Measurements from ENCODE around the gene PLCB1.
"Not testable (repeated sequence)": the region's sequence is repeated elsewhere in the genome, so short reads cannot be mapped to it uniquely, and the experiment has no call there.

Gene PLCB1

GRCh38 chr20:8443464-8444072 is 311.5 kb downstream of the PLCB1 start:
- no peak for DNase-seq (ENCODE audit: low read depth in 2 of 2)

- DNase-seq (ENCODE audit: low read depth in 2 of 2), result no peak
Observed at GRCh38 chr20:8447262-8448120, 315.4 kb downstream of the PLCB1 start.

- DNase-seq (ENCODE audit: low read depth in 2 of 2), result no peak
Observed at GRCh38 chr20:8449123-8449522, 317.1 kb downstream of the PLCB1 start.

GRCh38 chr20:8454137-8454712 is 322.2 kb downstream of the PLCB1 start:
- no peak for DNase-seq (ENCODE audit: low read depth in 2 of 2)

- DNase-seq (ENCODE audit: low read depth in 2 of 2), result no peak
Observed at GRCh38 chr20:8456765-8457164, 324.7 kb downstream of the PLCB1 start.

GRCh38 chr20:8457978-8458377 is 325.9 kb downstream of the PLCB1 start:
- DNase-seq (ENCODE audit: low read depth in 2 of 2), result no peak

GRCh38 chr20:8461186-8461585 is 329.1 kb downstream of the PLCB1 start:
- no peak for DNase-seq (ENCODE audit: low read depth in 2 of 2)

GRCh38 chr20:8464368-8464767 is 332.3 kb downstream of the PLCB1 start:
- DNase-seq (ENCODE audit: low read depth in 2 of 2), result no peak

- not testable (repeated sequence) for DNase-seq (ENCODE audit: low read depth in 2 of 2)
Observed at GRCh38 chr20:8466781-8467180, 334.7 kb downstream of the PLCB1 start.

- DNase-seq (ENCODE audit: low read depth in 2 of 2), result no peak
Observed at GRCh38 chr20:8470156-8470555, 338.1 kb downstream of the PLCB1 start.

GRCh38 chr20:8471465-8471864 is 339.4 kb downstream of the PLCB1 start:
- no peak for DNase-seq (ENCODE audit: low read depth in 2 of 2)

- no peak for DNase-seq (ENCODE audit: low read depth in 2 of 2)
Observed at GRCh38 chr20:8473459-8473858, 341.4 kb downstream of the PLCB1 start.

- DNase-seq (ENCODE audit: low read depth in 2 of 2), result no peak
Observed at GRCh38 chr20:8474027-8474668, 342.1 kb downstream of the PLCB1 start.

- no peak for DNase-seq (ENCODE audit: low read depth in 2 of 2)
Observed at GRCh38 chr20:8476021-8476420, 344.0 kb downstream of the PLCB1 start.

- no peak for DNase-seq (ENCODE audit: low read depth in 2 of 2)
Observed at GRCh38 chr20:8480597-8480996, 348.5 kb downstream of the PLCB1 start.

GRCh38 chr20:8487696-8488095 is 355.6 kb downstream of the PLCB1 start:
- DNase-seq (ENCODE audit: low read depth in 2 of 2), result no peak

GRCh38 chr20:8489094-8489883 is 357.2 kb downstream of the PLCB1 start:
- DNase-seq (ENCODE audit: low read depth in 2 of 2), result no peak

GRCh38 chr20:8490076-8490830 is 358.2 kb downstream of the PLCB1 start:
- no peak for DNase-seq (ENCODE audit: low read depth in 2 of 2)

GRCh38 chr20:8492173-8492572 is 360.1 kb downstream of the PLCB1 start:
- DNase-seq (ENCODE audit: low read depth in 2 of 2), result no peak

- no peak for DNase-seq (ENCODE audit: low read depth in 2 of 2)
Observed at GRCh38 chr20:8498571-8498970, 366.5 kb downstream of the PLCB1 start.

- DNase-seq (ENCODE audit: low read depth in 2 of 2), result no peak
Observed at GRCh38 chr20:8504030-8504429, 372.0 kb downstream of the PLCB1 start.

Measured in stimulated activated CD8-positive, alpha-beta memory T cell treated with anti-CD3 and anti-CD28 coated beads, Interleukin-7, amount 100 ng/mL, for 4 hours (primary cell).